Upper lobe of right lung (tissue), 1 donor: ENCODE data around the gene CCDC183. TPM values are rescaled to one million over a fixed set of nuclear protein-coding genes. Genes with fewer than 3 reads are reported as not detected.
"Not testable (repeated sequence)": the region's sequence is repeated elsewhere in the genome, so short reads cannot be mapped to it uniquely, and the experiment has no call there.

ENCODE experiments used
- ATAC-seq: fragments of 200-7000 bp; cut with Tn5 transposase; one replicate; pipeline ENCODE4 v1.9.1; 2020; ENCODE audit warnings: mild to moderate bottlenecking, moderate library complexity
- DNase-seq: peaks from one replicate; pipeline ENCODE4 v3.0.0-alpha.2; 2020
- H3K27ac ChIP-seq: fragments of 200-600 bp; one replicate; pipeline ENCODE4 v1.8.0; 2022
- H3K27me3 ChIP-seq: fragments of 200-600 bp; one replicate; pipeline ENCODE4 v1.8.0; 2022; ENCODE audit warnings: mild to moderate bottlenecking
- H3K36me3 ChIP-seq: fragments of 200-600 bp; one replicate; pipeline ENCODE4 v1.8.0; 2022
- H3K4me1 ChIP-seq: fragments of 200-600 bp; one replicate; pipeline ENCODE4 v1.8.0; 2022
- H3K4me3 ChIP-seq: fragments of 200-600 bp; one replicate; pipeline ENCODE4 v1.8.0; 2022; ENCODE audit warnings: mild to moderate bottlenecking
- H3K9me3 ChIP-seq: fragments of 200-600 bp; one replicate; pipeline ENCODE4 v1.8.0; 2022
- CTCF ChIP-seq: fragments of 200-600 bp; IDR thresholded peaks from one replicate; pipeline ENCODE4 v1.8.0; 2022; ENCODE audit warnings: antibody characterized with exemption
- intact Hi-C: fragments of 100-400 bp; cut with DNase I; formaldehyde crosslinking; loops from one replicate; pipeline ENCODE4 v1.11.0; 2022
- total RNA-seq: library from RNA; stranded (reverse); fragmentation: NEBNext Ultra II Directional; extraction: Animal tissue kit (Norgen Biotek cat#: 25700); gene quantifications from one replicate; pipeline ENCODE4 v1.2.1, GENCODE V29; 2021
- donor health status: DM: no; HTN: yes; CAD: no; lungs with severe emphysema.

The CCDC183 gene
- total RNA-seq, 1 donor from 2014 or later, result 4.0 TPM

- Histone ChIP-seq H3K9me3 (no peaks in the 10 kb centered on the region), H3K27me3 (no peaks in the 10 kb centered on the region), H3K36me3 (no peaks in the 10 kb centered on the region), H3K27ac (no peak overlapping the region), H3K4me1 (no peaks in the 10 kb centered on the region), H3K4me3 (no peak overlapping the region)
- TF ChIP-seq CTCF, result no peak
- DNase-seq, result no peak
- no peak for ATAC-seq
- intact Hi-C loops, result no loop called here
Measured at GRCh38 chr9:136759001-136759400, 37.1 kb upstream of the CCDC183 start.

- no peaks in the 10 kb centered on the region for H3K27me3 ChIP-seq
- DNase-seq (peak; percentile 57), ATAC-seq (no peak)
- H3K9me3 ChIP-seq, result no peaks in the 10 kb centered on the region
- TF ChIP-seq CTCF, result no peak
- no peak overlapping the region for H3K27ac ChIP-seq
- intact Hi-C loops, result no loop called here
- H3K36me3 ChIP-seq, result no peaks in the 10 kb centered on the region
- H3K4me3 ChIP-seq, result no peak overlapping the region
- no peaks in the 10 kb centered on the region for H3K4me1 ChIP-seq
Measured at GRCh38 chr9:136759436-136760325, 36.5 kb upstream of the CCDC183 start.

- Histone ChIP-seq H3K36me3 (no peaks in the 10 kb centered on the region), H3K27me3 (no peaks in the 10 kb centered on the region), H3K9me3 (no peaks in the 10 kb centered on the region), H3K27ac (no peak overlapping the region), H3K4me3 (no peak overlapping the region), H3K4me1 (no peaks in the 10 kb centered on the region)
- no peak for ATAC-seq
- TF ChIP-seq CTCF, result no peak
- DNase-seq, result peak; percentile 68
- intact Hi-C loops, result no loop called here
Measured at GRCh38 chr9:136760424-136760823, 35.7 kb upstream of the CCDC183 start.

- peak; percentile 53 for ATAC-seq
- H3K4me1 ChIP-seq, H3K27me3 ChIP-seq, H3K36me3 ChIP-seq, H3K4me3 ChIP-seq, H3K27ac ChIP-seq, intact Hi-C loops, H3K9me3 ChIP-seq: not testable (repeated sequence)
- DNase-seq, result peak; percentile 74
- peak; percentile 46 for TF ChIP-seq CTCF
Measured at GRCh38 chr9:136760834-136761544, 35.1 kb upstream of the CCDC183 start.

GRCh38 chr9:136761545-136761981, 34.6 kb upstream of the CCDC183 start:
- no peaks in the 10 kb centered on the region for H3K9me3 ChIP-seq
- ATAC-seq (no peak), DNase-seq (no peak)
- no peak overlapping the region for H3K27ac ChIP-seq
- no peaks in the 10 kb centered on the region for H3K36me3 ChIP-seq
- intact Hi-C loops, result no loop called here
- H3K27me3 ChIP-seq, result no peaks in the 10 kb centered on the region
- TF ChIP-seq CTCF, result no peak
- no peaks in the 10 kb centered on the region for H3K4me1 ChIP-seq
- no peak overlapping the region for H3K4me3 ChIP-seq
